SK-N-SH treated with all-trans-retinoic acid at 6 μM for 48 hours (cell line): ENCODE measurements around the gene COL4A2.

Source experiments
- ATAC-seq: fragments of 200-7000 bp; cut with Tn5 transposase; 3 replicates; pipeline ENCODE4 v1.9.1; 2020; ENCODE audit warnings: mild to moderate bottlenecking, moderate library complexity
- ARNTL ChIP-seq: fragments of 450-650 bp; formaldehyde crosslinking; IDR thresholded peaks from 2 replicates; pipeline ENCODE4 v1.5.0; 2020; ENCODE audit warnings: low read depth, mild to moderate bottlenecking, moderate library complexity, borderline replicate concordance
- BACH2 ChIP-seq: fragments of 250-450 bp; sonication (Bioruptor Pico); IDR thresholded peaks from 2 replicates; pipeline ENCODE4 v1.9.0; 2021; ENCODE audit warnings: mild to moderate bottlenecking, borderline replicate concordance
- CREB5 ChIP-seq: fragments of 250-450 bp; sonication (Bioruptor Pico); IDR thresholded peaks from 2 replicates; pipeline ENCODE4 v1.5.1; 2020; ENCODE audit warnings: low read depth, mild to moderate bottlenecking, moderate library complexity
- CSRNP3 ChIP-seq: fragments of 250-450 bp; sonication (Bioruptor Pico); IDR thresholded peaks from 2 replicates; pipeline ENCODE4 v1.5.1; 2021; ENCODE audit warnings: mild to moderate bottlenecking, moderate library complexity
- ESRRG ChIP-seq: fragments of 250-450 bp; sonication (Bioruptor Pico); IDR thresholded peaks from 2 replicates; pipeline ENCODE4 v1.6.1; 2021; ENCODE audit warnings: mild to moderate bottlenecking
- GLIS3 ChIP-seq: fragments of 250-450 bp; sonication (Bioruptor Pico); IDR thresholded peaks from 2 replicates; pipeline ENCODE4 v1.5.0; 2020; ENCODE audit warnings: mild to moderate bottlenecking, moderate library complexity
- ISL1 ChIP-seq: fragments of 250-450 bp; sonication (Bioruptor Pico); IDR thresholded peaks from 2 replicates; pipeline ENCODE4 v2.1.2; 2022; ENCODE audit warnings: mild to moderate bottlenecking, moderate library complexity
- OSR1 ChIP-seq: fragments of 250-450 bp; sonication (Bioruptor Pico); IDR thresholded peaks from 2 replicates; pipeline ENCODE4 v1.8.0; 2022; ENCODE audit warnings: moderate library complexity, mild to moderate bottlenecking, inconsistent platforms
- PATZ1 ChIP-seq: fragments of 250-450 bp; sonication (Bioruptor Pico); IDR thresholded peaks from 2 replicates; pipeline ENCODE4 v1.8.0; 2020; ENCODE audit warnings: mild to moderate bottlenecking, moderate library complexity, borderline replicate concordance
- POU6F1 ChIP-seq: fragments of 250-450 bp; sonication (Bioruptor Pico); IDR thresholded peaks from 2 replicates; pipeline ENCODE4 v1.8.0; 2021; ENCODE audit warnings: low read depth, mild to moderate bottlenecking, moderate library complexity, borderline replicate concordance
- PPARA ChIP-seq: fragments of 250-450 bp; sonication (Bioruptor Pico); IDR thresholded peaks from 2 replicates; pipeline ENCODE4 v1.5.0; 2020; ENCODE audit warnings: mild to moderate bottlenecking, borderline replicate concordance
- RARB ChIP-seq: fragments of 250-450 bp; sonication (Bioruptor Pico); IDR thresholded peaks from 2 replicates; pipeline ENCODE4 v1.8.0; 2021; ENCODE audit warnings: mild to moderate bottlenecking, moderate library complexity
- SNAI2 ChIP-seq: fragments of 250-450 bp; sonication (Bioruptor Pico); IDR thresholded peaks from 2 replicates; pipeline ENCODE4 v1.5.0; 2020; ENCODE audit warnings: mild to moderate bottlenecking, moderate library complexity
- TCF4 ChIP-seq: fragments of 250-450 bp; sonication (Bioruptor Pico); IDR thresholded peaks from 2 replicates; pipeline ENCODE4 v1.8.0; 2021; ENCODE audit warnings: mild to moderate bottlenecking, moderate library complexity, borderline replicate concordance
- TOX ChIP-seq: fragments of 250-450 bp; sonication (Bioruptor Pico); IDR thresholded peaks from 2 replicates; pipeline ENCODE4 v1.8.0; 2021; ENCODE audit warnings: mild to moderate bottlenecking, moderate library complexity, borderline replicate concordance
- TSHZ2 ChIP-seq: fragments of 250-450 bp; sonication (Bioruptor Pico); IDR thresholded peaks from 2 replicates; pipeline ENCODE4 v1.5.0; 2020; ENCODE audit warnings: mild to moderate bottlenecking, moderate library complexity
- ZC3H10 ChIP-seq: fragments of 250-450 bp; sonication (Bioruptor Pico); IDR thresholded peaks from 2 replicates; pipeline ENCODE4 v1.5.1; 2021; ENCODE audit warnings: mild to moderate bottlenecking, moderate library complexity
- ZFP3 ChIP-seq: fragments of 250-450 bp; sonication (Bioruptor Pico); IDR thresholded peaks from 2 replicates; pipeline ENCODE4 v1.5.0; 2020; ENCODE audit warnings: mild to moderate bottlenecking, moderate library complexity
- ZFP30 ChIP-seq: fragments of 450-650 bp; formaldehyde crosslinking; IDR thresholded peaks from 2 replicates; pipeline ENCODE4 v1.5.0; 2022; ENCODE audit warnings: mild to moderate bottlenecking, moderate library complexity
- ZNF565 ChIP-seq: fragments of 450-650 bp; formaldehyde crosslinking; conservative IDR thresholded peaks from 2 replicates; pipeline ENCODE4 v1.5.0; 2020; ENCODE audit warnings: low read depth, mild to moderate bottlenecking, moderate library complexity
- ZNF70 ChIP-seq: fragments of 450-650 bp; formaldehyde crosslinking; IDR thresholded peaks from 2 replicates; pipeline ENCODE4 v1.5.0; 2020; ENCODE audit warnings: mild to moderate bottlenecking, moderate library complexity
- ZNF8 ChIP-seq: fragments of 450-650 bp; formaldehyde crosslinking; IDR thresholded peaks from 2 replicates; pipeline ENCODE4 v1.5.0; 2020; ENCODE audit warnings: mild to moderate bottlenecking, moderate library complexity

The COL4A2 gene

GRCh38 chr13:110343241-110343865 is 36.3 kb downstream of the COL4A2 start (continued):
- no peak for TF ChIP-seq TCF4 (CRISPR knock-in tag)
- TF ChIP-seq ZFP3: no peak
- TF ChIP-seq ZNF565 (CRISPR knock-in tag): no peak

GRCh38 chr13:110344320-110344719 is 37.2 kb downstream of the COL4A2 start:
- no peak for ATAC-seq
- TF ChIP-seq ISL1 (CRISPR knock-in tag) (no peak), ARNTL (CRISPR knock-in tag) (no peak), ZC3H10 (CRISPR knock-in tag) (no peak), RARB (CRISPR knock-in tag) (no peak), OSR1 (CRISPR knock-in tag) (no peak), ZNF565 (CRISPR knock-in tag) (no peak), PATZ1 (no peak), ZFP30 (CRISPR knock-in tag) (no peak), GLIS3 (CRISPR knock-in tag) (no peak), TCF4 (CRISPR knock-in tag) (no peak), SNAI2 (CRISPR knock-in tag) (no peak), ESRRG (no peak), TSHZ2 (CRISPR knock-in tag) (no peak), CSRNP3 (CRISPR knock-in tag) (no peak)

- ATAC-seq: no peak
- TF ChIP-seq ZC3H10 (CRISPR knock-in tag) (no peak), ARNTL (CRISPR knock-in tag) (no peak), ZNF8 (CRISPR knock-in tag) (no peak), POU6F1 (no peak), TSHZ2 (CRISPR knock-in tag) (no peak), BACH2 (CRISPR knock-in tag) (no peak), ZNF70 (CRISPR knock-in tag) (no peak), PATZ1 (no peak), CREB5 (no peak), PPARA (CRISPR knock-in tag) (no peak), ISL1 (CRISPR knock-in tag) (no peak), TOX (CRISPR knock-in tag) (no peak), SNAI2 (CRISPR knock-in tag) (no peak), CSRNP3 (CRISPR knock-in tag) (no peak), GLIS3 (CRISPR knock-in tag) (no peak)
These were observed 38.2 kb downstream of the COL4A2 start for GRCh38 chr13:110345266-110345665.
